ENCODE measurements around the gene UBTD2. TPM values are rescaled to one million over a fixed set of nuclear protein-coding genes. Genes with fewer than 3 reads are reported as not detected.
"Not testable (repeated sequence)": the region's sequence is repeated elsewhere in the genome, so short reads cannot be mapped to it uniquely, and the experiment has no call there.

The UBTD2 gene
- total RNA-seq, 4 donors from 2014 or later = 7.1 to 15.1 (median 9.4) TPM

DNA sequence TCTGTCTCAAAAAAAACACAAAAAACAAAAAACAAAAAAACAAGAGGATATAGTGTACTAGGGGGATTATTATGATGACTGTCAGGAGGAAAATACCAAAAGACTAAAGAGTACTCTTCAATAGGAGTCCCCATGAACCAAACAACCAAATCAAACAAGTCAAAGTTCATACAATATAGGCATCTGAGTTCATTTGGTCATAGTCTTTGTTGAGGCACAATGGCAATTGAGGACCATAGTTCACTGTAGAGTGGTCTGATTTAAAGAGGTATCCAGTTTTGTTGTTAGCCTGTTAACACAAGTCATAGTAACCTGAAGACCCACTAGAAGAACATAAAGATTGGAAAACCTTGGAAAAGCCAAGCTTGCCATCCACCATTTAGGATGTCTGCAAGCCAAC lies 11.3 kb upstream of the UBTD2 start:
- intact Hi-C loops (cut with DNase I; ENCODE audit: low total_unique reads) = loop anchor here (5.0 to 10.0 kb wide), 2 partner anchors 188 to 380 kb away; no protein-coding TSS in a partner anchor
- no peak for DNase-seq (ENCODE audit: low spot score in 2 of 2)
- TF ChIP-seq POLR2A (IDR thresholded peaks at IDR 0.05) (no peak), CTCF (IDR thresholded peaks at IDR 0.05) (no peak)
- no peak overlapping the region for H3K4me3 ChIP-seq (ENCODE audit: low read depth, poor library complexity, severe bottlenecking)

DNA sequence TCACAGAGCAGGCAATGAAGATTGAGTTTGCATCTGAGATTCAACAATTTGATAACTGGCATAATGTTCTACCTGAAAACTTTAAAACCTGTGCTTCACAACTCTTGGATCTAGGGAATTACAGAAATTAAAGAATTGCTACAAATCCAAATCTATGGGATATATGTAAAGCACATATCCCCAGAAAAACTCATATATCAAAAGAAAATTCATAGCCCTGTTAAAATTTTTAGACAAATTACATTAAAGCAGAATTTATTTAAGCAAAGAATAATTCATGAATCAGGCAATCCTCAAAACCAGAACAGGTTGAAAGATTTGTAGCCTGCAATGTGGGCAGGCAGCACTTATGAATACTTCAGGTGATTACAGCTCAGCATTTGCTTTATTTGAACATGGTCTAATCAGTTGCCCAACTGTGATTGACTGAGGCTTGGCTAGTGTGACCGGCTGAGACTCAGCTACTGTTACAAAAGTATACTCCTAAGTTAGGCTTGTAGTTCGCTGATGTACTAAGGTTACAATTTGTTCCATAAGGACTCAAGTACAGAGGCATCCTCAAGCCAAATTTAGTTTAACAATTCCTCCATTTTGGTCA lies 10.3 kb upstream of the UBTD2 start:
- 74% methylated on average over 2 of the region's 2 CpGs for WGBS, 2 donors

DNA sequence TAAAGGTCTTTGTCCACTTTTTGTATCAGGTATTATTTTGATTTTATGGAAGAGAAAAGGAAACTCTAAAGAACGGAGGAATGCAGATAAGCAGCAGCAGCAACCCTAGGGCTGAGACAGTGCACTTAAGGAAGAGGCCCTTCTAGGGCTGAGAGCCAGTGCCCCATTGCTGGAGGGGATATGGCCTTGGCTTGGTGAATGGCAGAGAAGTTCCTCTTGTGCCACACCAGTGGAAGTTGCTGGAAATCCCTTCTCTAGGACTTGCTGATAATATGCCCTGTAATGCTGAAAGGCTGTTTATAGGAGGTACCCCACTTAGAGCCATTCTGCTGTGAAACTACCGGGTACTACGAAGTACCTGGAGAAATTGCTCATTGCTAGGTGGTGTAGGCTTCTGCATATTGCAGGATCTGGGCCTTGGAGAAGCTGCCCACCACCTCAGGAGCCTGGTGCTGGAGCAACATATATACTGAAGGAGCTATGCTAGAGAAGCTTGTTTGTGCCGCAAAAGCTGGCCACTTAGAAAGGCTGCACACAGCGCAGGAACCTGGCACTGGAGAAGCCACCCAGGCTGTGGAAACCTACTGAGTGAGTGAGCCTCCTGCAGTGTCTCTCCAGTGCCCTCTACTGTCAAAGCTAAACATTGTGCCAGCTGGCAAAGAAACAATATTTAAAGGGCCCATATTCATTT lies 9.6 kb upstream of the UBTD2 start:
- WGBS, 2 donors = 35 to 41% methylated on average over 5 of the region's 5 CpGs
- intact Hi-C loops (cut with DNase I; ENCODE audit: low total_unique reads) = loop anchor here (5.0 to 10.0 kb wide), 2 partner anchors 186 to 378 kb away; no protein-coding TSS in a partner anchor
- TF ChIP-seq CTCF (IDR thresholded peaks at IDR 0.05) (peak in 1 of 3 donors; percentile 76), POLR2A (IDR thresholded peaks at IDR 0.05) (no peak)
- no peak overlapping the region for H3K4me3 ChIP-seq (ENCODE audit: low read depth, poor library complexity, severe bottlenecking)
- DNase-seq (ENCODE audit: low spot score in 2 of 2) = peak in 1 of 2 donors; percentile 53

More for the DNA sequence above, 10.3 kb upstream of the UBTD2 start:
- TF ChIP-seq CTCF (IDR thresholded peaks at IDR 0.05) (no peak), POLR2A (IDR thresholded peaks at IDR 0.05) (no peak)
- intact Hi-C loops (cut with DNase I; ENCODE audit: low total_unique reads) = loop anchor here (5.0 to 10.0 kb wide), 2 partner anchors 187 to 379 kb away; no protein-coding TSS in a partner anchor
- DNase-seq (ENCODE audit: low spot score in 2 of 2) = no peak
- no peak overlapping the region for H3K4me3 ChIP-seq (ENCODE audit: low read depth, poor library complexity, severe bottlenecking)

DNA sequence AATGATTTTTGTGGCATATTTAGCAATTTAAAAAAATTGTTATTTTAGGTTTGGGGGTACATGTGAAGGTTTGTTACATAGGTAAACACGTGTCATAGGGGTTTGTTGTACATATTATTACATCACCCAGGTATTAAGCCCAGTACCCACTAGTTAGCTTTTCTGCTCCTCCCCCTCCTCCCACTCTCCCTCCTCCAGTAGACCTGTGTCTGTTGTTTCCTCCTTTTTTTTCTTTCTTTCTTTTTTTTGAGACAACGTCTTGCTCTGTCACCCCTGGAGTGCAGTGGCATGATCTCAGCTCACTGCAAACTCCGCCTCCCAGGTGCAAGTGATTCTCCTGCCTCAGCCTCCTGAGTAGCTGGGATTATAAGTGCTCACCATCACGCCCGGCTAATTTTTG lies 8.3 kb upstream of the UBTD2 start:
- not testable (repeated sequence) for DNase-seq (ENCODE audit: low spot score in 2 of 2); H3K4me3 ChIP-seq (ENCODE audit: low read depth, poor library complexity, severe bottlenecking)
- intact Hi-C loops (cut with DNase I; ENCODE audit: low total_unique reads) = loop anchor here (5.0 to 10.0 kb wide), 2 partner anchors 185 to 377 kb away; no protein-coding TSS in a partner anchor
- WGBS, 2 donors = 81 to 84% methylated on average over 5 of the region's 5 CpGs

GRCh38 chr5:172288465-172288864 lies 4.9 kb upstream of the UBTD2 start:
- DNase-seq (ENCODE audit: low spot score in 2 of 2) = no peak
- H3K4me3 ChIP-seq (ENCODE audit: low read depth, poor library complexity, severe bottlenecking) = no peak overlapping the region
- 93 to 96% methylated on average over 4 of the region's 4 CpGs for WGBS, 2 donors
- intact Hi-C loops (cut with DNase I; ENCODE audit: low total_unique reads) = no loop called here
- no peak for TF ChIP-seq POLR2A (IDR thresholded peaks at IDR 0.05)
- TF ChIP-seq CTCF (IDR thresholded peaks at IDR 0.05) = no peak

DNA sequence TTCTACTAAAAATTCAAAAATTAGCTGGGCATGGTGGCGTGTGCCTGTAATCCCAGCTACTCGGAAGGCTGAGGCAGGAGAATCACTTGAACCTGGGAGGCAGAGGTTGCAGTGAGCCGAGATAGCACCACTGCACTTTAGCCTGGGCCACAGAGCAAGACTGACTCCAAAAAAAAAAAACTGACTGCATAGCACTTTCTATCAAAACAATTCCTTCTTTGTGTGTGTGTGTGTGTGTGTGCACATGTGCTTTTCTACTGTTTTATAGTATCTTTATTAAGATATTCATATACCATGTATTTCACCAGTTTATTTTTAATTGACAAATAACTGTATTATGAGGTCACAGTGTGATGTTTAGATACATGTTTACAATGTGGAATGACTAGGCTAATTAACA lies 3.6 kb upstream of the UBTD2 start:
- DNase-seq (ENCODE audit: low spot score in 2 of 2); intact Hi-C loops (cut with DNase I; ENCODE audit: low total_unique reads); H3K4me3 ChIP-seq (ENCODE audit: low read depth, poor library complexity, severe bottlenecking): not testable (repeated sequence)
- WGBS, 2 donors = 96 to 97% methylated on average over 3 of the region's 3 CpGs
